Stimulated activated CD8-positive, alpha-beta memory T cell treated with anti-CD3 and anti-CD28 coated beads, Interleukin-4, amount 100 ng/mL, for 24 hours (primary cell): ENCODE measurements around the gene CDYL.
A peak's percentile ranks its signal among the peaks of the same experiment; 100 is the strongest.

Experiments used
- DNase-seq: peaks from one replicate; pipeline ENCODE4 v3.0.0-alpha.2; 2020; ENCODE audit warnings: low read depth

The CDYL gene

GRCh38 chr6:4908062-4908461 lies 131.9 kb downstream of the CDYL start:
- no peak for DNase-seq

GRCh38 chr6:4909063-4909706 lies 133.0 kb downstream of the CDYL start:
- no peak for DNase-seq

DNA sequence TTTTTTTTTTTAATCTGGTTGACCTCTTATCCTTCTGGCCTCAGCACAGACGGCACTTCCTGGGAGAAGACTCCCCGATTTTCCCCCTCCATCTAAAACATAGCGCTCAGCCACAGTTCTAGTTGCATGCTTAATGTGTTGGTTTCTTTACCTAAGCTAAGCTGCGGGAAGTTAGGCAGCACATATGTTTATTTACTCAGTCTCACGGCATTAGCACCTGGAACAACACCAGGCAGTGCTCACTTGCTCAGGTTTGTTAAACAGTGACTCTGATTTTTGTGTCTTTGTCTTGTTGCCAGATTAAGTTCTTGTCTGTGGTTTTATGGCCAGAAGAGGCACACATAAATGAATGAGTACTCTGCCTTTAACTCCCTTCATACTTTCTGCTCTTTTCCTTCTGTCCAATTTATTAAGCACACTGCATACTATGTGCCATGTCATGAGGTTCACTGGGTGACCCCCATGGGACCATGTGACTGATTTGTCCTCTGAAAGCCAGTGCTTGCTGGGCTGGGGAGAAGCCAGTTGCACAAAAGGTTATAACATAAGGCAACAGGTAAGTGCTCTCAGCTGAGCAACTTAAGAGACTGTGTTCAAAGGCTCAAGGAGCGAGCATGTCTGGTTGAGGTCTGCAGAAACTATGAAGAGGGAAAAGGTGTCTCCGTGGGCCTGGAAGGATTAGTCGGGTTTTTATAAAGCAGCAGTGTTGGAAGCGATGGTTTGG lies 134.0 kb downstream of the CDYL start:
- DNase-seq, result no peak

DNA sequence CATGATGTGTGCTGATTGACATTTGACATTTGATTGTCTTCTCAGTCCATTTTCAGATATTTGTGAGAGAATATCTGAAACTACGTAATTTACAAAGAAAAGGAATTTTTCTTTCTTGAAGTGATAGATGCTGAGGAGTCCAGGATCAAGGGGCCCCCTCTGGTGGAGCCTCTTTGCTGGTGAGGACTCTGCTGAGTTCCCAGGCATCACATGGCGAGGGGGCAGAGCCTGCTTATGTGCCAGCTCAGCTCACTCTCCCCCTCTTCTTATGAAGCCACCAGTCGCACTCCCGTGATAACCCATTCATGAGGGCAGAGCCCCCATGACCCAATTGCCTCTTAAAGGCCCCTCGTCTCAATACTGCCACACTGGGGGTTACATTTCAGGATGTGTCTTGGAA lies 136.4 kb downstream of the CDYL start:
- DNase-seq, result no peak

DNA sequence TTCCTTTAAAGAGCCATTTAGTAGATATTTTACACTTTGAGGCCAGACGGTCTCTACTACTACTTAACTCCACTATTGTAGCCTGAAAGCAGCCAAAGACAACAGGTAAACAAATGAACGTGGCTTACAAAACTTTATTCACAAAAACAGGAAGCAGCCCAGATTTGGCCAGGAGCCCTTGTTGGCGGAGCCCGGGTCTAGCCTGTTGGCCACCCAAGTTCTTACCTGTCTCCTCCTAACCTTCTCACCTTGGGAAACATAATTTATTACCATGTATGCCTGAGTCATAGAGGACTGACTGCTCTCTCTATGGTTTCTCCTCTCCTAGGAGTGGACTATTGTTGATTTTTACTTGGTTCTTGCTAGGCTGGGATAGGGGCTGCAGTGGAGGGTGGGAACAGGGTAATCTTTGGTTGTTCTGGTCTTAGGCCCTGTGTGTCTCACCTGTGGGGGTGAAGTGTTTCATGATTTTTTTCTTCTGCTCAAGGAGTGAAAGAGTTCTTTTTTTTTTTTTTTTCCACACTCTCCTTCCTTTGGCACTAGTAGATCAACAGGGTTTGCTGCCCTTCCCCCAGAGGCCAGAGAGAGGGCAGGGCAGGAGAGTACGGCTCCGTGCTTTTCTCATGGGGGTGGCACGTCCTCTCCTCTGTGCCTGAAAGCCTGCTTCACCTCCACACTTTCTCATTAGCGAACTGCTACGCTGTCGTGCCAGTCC lies 137.7 kb downstream of the CDYL start:
- no peak for DNase-seq

GRCh38 chr6:4914420-4915159 lies 138.4 kb downstream of the CDYL start:
- peak; percentile 20 for DNase-seq

- DNase-seq, result no peak
Measured at GRCh38 chr6:4916954-4917561, 140.9 kb downstream of the CDYL start.

DNA sequence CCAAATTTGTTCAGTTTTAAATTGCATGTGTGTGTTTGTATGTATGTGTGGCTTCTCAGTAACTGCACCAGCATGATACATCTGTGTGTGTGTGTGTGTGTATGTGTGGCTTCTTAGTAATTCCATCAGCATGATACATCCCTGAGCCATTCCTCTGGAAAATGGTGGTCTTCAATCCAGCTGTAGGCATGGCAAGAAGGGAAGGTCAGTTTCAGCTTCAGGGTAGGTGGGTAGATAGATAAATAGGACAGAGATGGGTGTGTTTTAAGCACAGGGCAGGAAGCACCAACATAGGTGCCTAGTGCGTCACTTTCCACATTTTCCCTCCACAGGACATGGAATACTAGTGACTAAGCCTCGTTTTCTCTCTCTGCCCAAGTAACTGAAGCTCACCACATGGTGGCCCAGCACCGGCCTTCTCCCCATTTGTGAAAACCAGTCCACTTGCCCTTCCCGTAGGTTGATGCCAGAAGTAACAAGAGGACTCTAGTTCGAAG lies 144.8 kb downstream of the CDYL start:
- no peak for DNase-seq

- no peak for DNase-seq
Measured at GRCh38 chr6:4922488-4923037, 146.4 kb downstream of the CDYL start.

- DNase-seq, result no peak
Measured at GRCh38 chr6:4923081-4923480, 146.9 kb downstream of the CDYL start.

GRCh38 chr6:4924661-4925271 lies 148.6 kb downstream of the CDYL start:
- DNase-seq, result no peak

DNA sequence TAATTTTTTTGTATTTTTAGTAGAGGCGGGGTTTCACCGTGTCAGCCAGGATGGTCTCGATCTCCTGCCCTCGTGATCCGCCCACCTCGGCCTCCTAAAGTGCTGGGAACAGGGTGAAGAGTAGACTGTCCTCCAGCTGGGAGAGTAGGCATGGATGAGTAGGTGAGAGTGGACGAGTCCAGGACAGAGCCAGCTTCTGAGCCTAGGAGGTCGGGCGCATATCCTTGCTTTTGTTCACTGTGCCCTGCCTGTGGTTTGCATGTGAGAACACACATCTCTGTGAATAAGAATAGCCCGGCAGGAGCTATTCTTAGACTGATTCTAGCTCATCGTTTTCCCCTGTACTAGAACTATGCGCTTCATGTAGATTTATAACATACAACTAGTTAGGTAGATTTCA lies 149.4 kb downstream of the CDYL start:
- DNase-seq, result no peak

GRCh38 chr6:4928426-4928825 lies 152.2 kb downstream of the CDYL start:
- no peak for DNase-seq

DNA sequence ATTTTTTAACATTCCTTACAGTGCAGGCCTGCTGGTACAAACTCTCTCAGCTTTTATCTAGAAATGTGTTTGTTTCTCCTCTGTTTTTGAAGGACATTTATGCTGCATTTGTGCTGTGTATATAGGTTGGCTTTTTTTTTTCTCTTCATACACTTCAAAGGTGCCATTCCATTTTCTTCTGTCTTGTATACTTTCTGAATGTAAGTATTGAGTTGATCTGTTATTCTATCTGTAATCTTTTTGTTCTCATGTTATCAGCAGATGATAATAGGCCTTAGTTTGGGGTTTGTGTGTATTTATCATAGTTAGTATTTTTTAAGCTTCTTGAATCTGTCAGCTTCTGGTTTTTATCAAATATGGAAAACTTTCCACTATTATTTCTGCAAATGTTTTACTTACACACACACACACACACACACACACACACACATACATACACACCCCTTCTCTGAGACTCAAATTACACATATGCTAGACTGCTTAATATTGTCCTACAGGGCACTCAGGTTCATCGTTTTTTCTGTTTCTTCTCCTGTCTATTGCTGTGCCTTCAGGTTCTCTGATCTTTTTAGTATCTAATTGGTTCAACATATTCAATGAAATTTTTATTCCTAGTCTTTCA lies 153.0 kb downstream of the CDYL start:
- DNase-seq, result no peak

- no peak for DNase-seq
Measured at GRCh38 chr6:4930025-4930691, 154.0 kb downstream of the CDYL start.

GRCh38 chr6:4931530-4932227 lies 155.5 kb downstream of the CDYL start:
- DNase-seq, result no peak

DNA sequence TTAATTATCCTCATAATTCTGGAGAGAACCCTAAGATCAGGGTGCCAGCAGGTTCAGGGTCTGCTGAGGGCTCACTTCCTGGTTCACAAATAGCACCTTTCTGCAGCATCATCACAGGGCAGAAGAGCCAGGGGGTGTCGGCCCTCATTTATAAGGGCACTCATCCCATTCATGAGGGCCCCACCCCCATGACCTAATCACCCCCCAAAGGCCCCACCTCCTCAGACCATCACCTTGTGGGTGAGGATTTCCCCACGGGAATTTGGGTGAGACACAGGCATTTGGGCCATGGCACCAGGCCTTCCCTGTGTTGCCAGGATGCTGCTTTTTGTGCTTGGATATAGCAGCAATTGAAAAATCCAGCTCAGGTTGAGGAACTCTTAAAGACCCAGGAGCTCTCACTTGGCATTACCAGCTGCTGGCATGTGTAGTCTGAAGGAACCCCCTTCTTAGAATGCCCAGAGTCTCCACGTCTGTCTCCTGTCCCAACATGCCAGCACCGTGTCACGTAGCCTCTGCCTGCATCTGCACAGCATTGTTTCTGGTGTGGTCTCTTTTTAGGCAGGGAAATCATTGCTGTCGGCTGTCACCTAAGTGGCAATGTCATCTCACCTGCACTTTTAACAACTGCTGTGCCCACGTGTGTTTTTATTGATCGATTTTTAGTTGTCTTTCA lies 156.2 kb downstream of the CDYL start:
- DNase-seq, result no peak

- DNase-seq, result no peak
Measured at GRCh38 chr6:4935486-4935885, 159.3 kb downstream of the CDYL start.
